Natural killer cell (primary cell): ENCODE results near the gene CACNA1C. TPM values are rescaled to one million over a fixed set of nuclear protein-coding genes. Genes with fewer than 3 reads are reported as not detected.

Experiments used
- ATAC-seq, 3 donors: fragments of 150-1000 bp in 2 of 3; fragments of 200-7000 bp in 1 of 3; cut with Tn5 transposase; 1 replicate in 1 of 3; 2 replicates in 2 of 3; pipeline ENCODE4 v1.10.0; 2021; ENCODE audit warnings: mild to moderate bottlenecking in 2 of 3, moderate library complexity in 2 of 3
- DNase-seq, 2 donors: peaks; one replicate each; pipeline versions ENCODE4 v3.0.0 to v3.0.0-alpha.2; 2013 to 2021; ENCODE audit warnings: mixed read lengths in 1 of 2
- H3K27ac ChIP-seq: one replicate; pipeline ENCODE4 v1.5.1; 2013; ENCODE audit warnings: mild to moderate bottlenecking, low read length
- H3K27me3 ChIP-seq: one replicate; pipeline ENCODE4 v1.6.1; 2013; ENCODE audit warnings: low read length; ENCODE audit not compliant: control insufficient read depth, insufficient read depth
- H3K36me3 ChIP-seq: one replicate; pipeline ENCODE4 v1.6.1; 2013; ENCODE audit warnings: low read length; ENCODE audit not compliant: control insufficient read depth, insufficient read depth
- H3K4me1 ChIP-seq: one replicate; pipeline ENCODE4 v1.6.1; 2013; ENCODE audit warnings: low read length; ENCODE audit not compliant: control insufficient read depth, insufficient read depth
- H3K4me3 ChIP-seq: one replicate; pipeline ENCODE4 v1.5.1; 2013; ENCODE audit warnings: low read length
- H3K9me3 ChIP-seq: one replicate; pipeline ENCODE4 v1.6.1; 2013; ENCODE audit warnings: low read length; ENCODE audit not compliant: control insufficient read depth, insufficient read depth
- H3K27ac Mint-ChIP-seq, 2 donors: one replicate each; pipeline ENCODE4 v1.8.0; 2022; ENCODE audit warnings: mild to moderate bottlenecking in 2 of 2, mixed read lengths in 2 of 2, moderate library complexity in 1 of 2
- H3K27me3 Mint-ChIP-seq, 2 donors: one replicate each; pipeline ENCODE4 v1.8.0; 2022; ENCODE audit warnings: low read depth in 2 of 2, mixed read lengths in 2 of 2
- H3K36me3 Mint-ChIP-seq: one replicate; pipeline ENCODE4 v1.8.0; 2022; ENCODE audit warnings: mixed read lengths
- H3K4me1 Mint-ChIP-seq, 2 donors: one replicate each; pipeline ENCODE4 v1.8.0; 2022; ENCODE audit warnings: mixed read lengths in 2 of 2
- H3K4me3 Mint-ChIP-seq: one replicate; pipeline ENCODE4 v1.8.0; 2022; ENCODE audit warnings: mild to moderate bottlenecking, moderate library complexity, mixed read lengths
- H3K9me3 Mint-ChIP-seq, 2 donors: one replicate each; pipeline ENCODE4 v1.8.0; 2022; ENCODE audit warnings: mixed read lengths in 2 of 2
- CTCF ChIP-seq: fragments of 200-600 bp; IDR thresholded peaks from one replicate; pipeline ENCODE4 v1.8.0; 2022; ENCODE audit warnings: antibody characterized with exemption
- WGBS: methylation state at CpG from one replicate; pipeline ENCODE4 v1.1.7; 2013; ENCODE audit warnings: missing lambda C conversion rate; ENCODE audit not compliant: insufficient coverage; 5-methylcytosine and 5-hydroxymethylcytosine counted together
- intact Hi-C: fragments of 100-400 bp; cut with micrococcal nuclease; formaldehyde crosslinking; loops from one replicate; pipeline ENCODE4 v1.14.2; 2022
- total RNA-seq, 4 donors: library from RNA; stranded (reverse); fragments of 120-200 nt in 1 of 4; gene quantifications; one replicate each; pipeline versions ENCODE4 v1.2.3 to v1.2.4, GENCODE V29; 2013 to 2022

The CACNA1C gene
- total RNA-seq, 3 donors from 2014 or later (not counting 1 experiment from before 2014, with no cell fraction given): 0.07 to 0.35 (median 0.08) TPM

DNA sequence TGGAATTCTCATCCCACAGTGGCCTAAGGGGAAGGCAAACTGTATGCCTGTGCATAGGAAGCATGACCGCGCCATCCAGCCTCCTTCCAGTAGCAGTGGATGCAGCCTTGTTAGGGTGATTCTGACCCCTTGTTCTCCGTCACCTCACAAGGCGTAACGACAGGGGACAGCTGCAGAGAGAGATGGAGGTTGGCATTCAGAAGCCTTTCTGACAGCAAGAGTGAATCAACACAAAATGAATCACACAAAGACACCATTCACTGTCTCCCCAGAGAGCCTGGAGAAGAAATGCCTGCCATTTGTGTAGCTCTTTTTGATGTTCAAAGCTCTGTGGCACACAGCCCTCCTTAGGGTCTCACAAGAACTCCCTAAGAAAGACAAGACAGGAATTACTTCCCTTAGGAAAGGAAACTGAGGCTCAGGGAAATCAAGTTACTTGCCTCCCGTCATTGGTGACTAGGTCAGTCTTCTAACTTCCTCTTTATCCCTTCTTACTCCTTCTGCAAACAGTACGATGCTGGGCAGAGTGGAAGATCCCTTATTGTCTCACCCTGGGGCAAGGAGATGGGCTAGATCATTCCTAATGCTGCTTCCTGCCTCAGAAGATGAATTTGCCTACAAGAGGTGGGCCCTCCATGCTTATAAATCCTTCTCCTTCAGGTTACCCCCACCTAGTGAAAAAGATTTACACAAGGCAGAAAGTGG, 280.9 kb downstream of the CACNA1C start:
- Mint-ChIP-seq H3K27ac (no peak overlapping the region), H3K36me3 (no peaks in the 10 kb centered on the region), H3K27me3 (peaks cover 11 to 42% of the 10 kb centered on the region in 2 donors), H3K4me3 (no peak overlapping the region), H3K9me3 (no peaks in the 10 kb centered on the region), H3K4me1 (no peaks in the 10 kb centered on the region)
- intact Hi-C loops: no loop called here
- Histone ChIP-seq H3K27me3 (no peaks in the 10 kb centered on the region), H3K36me3 (no peaks in the 10 kb centered on the region), H3K27ac (no peak overlapping the region), H3K4me1 (peaks cover 7% of the 10 kb centered on the region), H3K4me3 (no peak overlapping the region), H3K9me3 (no peaks in the 10 kb centered on the region)
- TF ChIP-seq CTCF: no peak
- 82% methylated on average over 7 of the region's 7 CpGs for WGBS
- no peak for DNase-seq
- no peak for ATAC-seq

DNA sequence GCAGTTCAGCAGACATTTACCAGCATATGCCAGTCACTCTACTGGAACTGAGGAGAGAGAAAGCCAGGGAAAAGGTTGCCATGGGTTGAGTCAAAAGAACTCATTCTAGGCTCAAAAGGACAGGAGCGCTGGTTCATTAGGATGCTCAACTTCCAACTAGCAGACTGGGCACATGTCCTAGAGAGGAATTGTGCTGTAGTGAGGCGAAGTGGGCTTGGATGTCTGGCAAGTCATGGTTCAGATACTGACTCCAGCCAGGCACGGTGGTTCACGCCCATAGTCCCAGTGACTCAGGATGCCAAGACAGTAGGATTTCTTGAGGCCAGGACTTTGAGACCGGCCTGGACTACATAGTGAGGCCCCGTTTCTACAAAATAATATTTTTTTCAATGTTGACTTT, 281.5 kb downstream of the CACNA1C start:
- DNase-seq: no peak
- ATAC-seq: no peak
- H3K36me3 Mint-ChIP-seq: no peaks in the 10 kb centered on the region
- no peak overlapping the region for H3K4me3 Mint-ChIP-seq
- TF ChIP-seq CTCF: no peak
- Histone ChIP-seq H3K27me3 (no peaks in the 10 kb centered on the region), H3K4me3 (no peak overlapping the region), H3K27ac (no peak overlapping the region), H3K4me1 (peaks cover 7% of the 10 kb centered on the region), H3K36me3 (no peaks in the 10 kb centered on the region), H3K9me3 (no peaks in the 10 kb centered on the region)
- H3K27me3 Mint-ChIP-seq: peaks cover 11 to 37% of the 10 kb centered on the region in 2 donors
- WGBS: 90% methylated on average over 6 of the region's 6 CpGs
- intact Hi-C loops: no loop called here
- no peaks in the 10 kb centered on the region for H3K9me3 Mint-ChIP-seq
- H3K4me1 Mint-ChIP-seq: no peaks in the 10 kb centered on the region
- H3K27ac Mint-ChIP-seq: no peak overlapping the region

DNA sequence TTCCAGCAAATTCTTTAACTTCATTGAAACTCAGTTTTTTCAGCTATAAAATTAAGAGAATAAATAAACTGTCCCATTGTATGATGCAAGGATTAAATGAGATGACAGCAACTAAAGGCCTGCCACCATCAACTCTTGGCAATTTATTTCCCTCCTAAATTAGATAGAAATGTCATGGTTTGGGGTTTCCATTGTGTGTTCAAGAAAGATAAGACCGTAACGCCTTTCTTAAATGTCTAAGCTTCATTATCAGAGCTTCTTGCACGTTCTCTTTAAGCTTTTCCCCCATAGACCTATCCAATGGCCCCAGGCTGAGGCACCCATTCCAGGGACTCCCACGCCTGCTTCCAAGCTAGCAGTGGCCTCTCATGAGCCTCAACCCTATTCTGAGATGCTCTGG, 281.9 kb downstream of the CACNA1C start:
- H3K27ac ChIP-seq: no peak overlapping the region
- Mint-ChIP-seq H3K27ac (no peak overlapping the region), H3K36me3 (no peaks in the 10 kb centered on the region), H3K4me1 (no peaks in the 10 kb centered on the region), H3K9me3 (no peaks in the 10 kb centered on the region), H3K4me3 (no peak overlapping the region), H3K27me3 (peaks cover 9 to 32% of the 10 kb centered on the region in 2 donors)
- no peak for DNase-seq
- no peak for ATAC-seq
- peaks cover 7% of the 10 kb centered on the region for H3K4me1 ChIP-seq
- no peaks in the 10 kb centered on the region for H3K36me3 ChIP-seq
- H3K4me3 ChIP-seq: no peak overlapping the region
- 60% methylated on average over 4 of the region's 4 CpGs for WGBS
- intact Hi-C loops: no loop called here
- H3K9me3 ChIP-seq: no peaks in the 10 kb centered on the region
- H3K27me3 ChIP-seq: no peaks in the 10 kb centered on the region
- no peak for TF ChIP-seq CTCF

DNA sequence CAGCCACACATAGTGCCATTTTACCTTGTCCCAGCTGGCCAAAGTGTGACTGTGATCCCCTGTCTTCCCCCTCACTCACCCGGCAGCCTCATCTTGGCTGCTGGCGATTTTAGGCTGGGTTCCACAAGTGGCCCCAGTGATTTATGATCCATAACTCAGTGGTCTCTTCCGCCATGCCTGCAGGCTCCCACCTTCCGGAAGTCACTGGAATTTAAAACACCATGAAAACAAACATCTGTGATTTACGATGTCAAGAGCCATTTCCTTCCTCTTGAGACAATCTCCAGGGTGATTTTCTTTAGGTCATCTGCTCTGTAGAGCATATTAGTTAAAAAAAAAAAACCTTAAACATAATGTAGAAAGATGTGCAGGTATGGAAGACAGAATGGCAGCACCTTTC, 282.3 kb downstream of the CACNA1C start:
- Mint-ChIP-seq H3K27ac (no peak overlapping the region), H3K27me3 (peaks cover 9 to 31% of the 10 kb centered on the region in 2 donors), H3K4me3 (no peak overlapping the region), H3K36me3 (no peaks in the 10 kb centered on the region), H3K4me1 (no peaks in the 10 kb centered on the region), H3K9me3 (no peaks in the 10 kb centered on the region)
- H3K9me3 ChIP-seq: no peaks in the 10 kb centered on the region
- no peak for TF ChIP-seq CTCF
- no peaks in the 10 kb centered on the region for H3K27me3 ChIP-seq
- H3K27ac ChIP-seq: no peak overlapping the region
- H3K36me3 ChIP-seq: no peaks in the 10 kb centered on the region
- peaks cover 7% of the 10 kb centered on the region for H3K4me1 ChIP-seq
- H3K4me3 ChIP-seq: no peak overlapping the region
- DNase-seq (no peak), ATAC-seq (no peak)
- 44% methylated on average over 4 of the region's 5 CpGs for WGBS
- intact Hi-C loops: no loop called here
